Large intestine (tissue), 3 donors: ENCODE data around the gene SESN1. TPM values are rescaled to one million over a fixed set of nuclear protein-coding genes. Genes with fewer than 3 reads are reported as not detected.

ENCODE experiments used
- DNase-seq, 2 donors: peaks; one replicate each; pipeline versions ENCODE4 v3.0.0 to v3.0.0-alpha.2; 2013
- H3K27ac ChIP-seq: one replicate; pipeline ENCODE4 v1.5.1; 2013; ENCODE audit warnings: low read length
- H3K27me3 ChIP-seq: 2 replicates; pipeline ENCODE4 v1.6.1; 2013; ENCODE audit warnings: low read length; ENCODE audit not compliant: control insufficient read depth, insufficient read depth
- H3K36me3 ChIP-seq: 2 replicates; pipeline ENCODE4 v1.6.1; 2013; ENCODE audit warnings: low read length; ENCODE audit not compliant: control insufficient read depth, insufficient read depth
- H3K4me1 ChIP-seq: one replicate; pipeline ENCODE4 v1.6.1; 2013; ENCODE audit warnings: low read length; ENCODE audit not compliant: control insufficient read depth, insufficient read depth
- H3K4me3 ChIP-seq: one replicate; pipeline ENCODE4 v1.5.1; 2013; ENCODE audit warnings: low read length
- H3K9me3 ChIP-seq: one replicate; pipeline ENCODE4 v1.6.1; 2013; ENCODE audit warnings: mild to moderate bottlenecking, low read depth, low read length, moderate library complexity; ENCODE audit not compliant: control insufficient read depth
- WGBS: methylation state at CpG from one replicate; pipeline ENCODE4 v1.1.5; 2013; ENCODE audit warnings: low lambda C conversion rate; ENCODE audit not compliant: insufficient coverage; 5-methylcytosine and 5-hydroxymethylcytosine counted together
- polyA plus RNA-seq: library from polyadenylated mRNA; unstranded; fragments of 120-200 nt; gene quantifications from one replicate; pipeline ENCODE4 v1.2.1, GENCODE V29; 2013

The SESN1 gene
- polyA plus RNA-seq, 1 donor, result 48.4 TPM

GRCh38 chr6:109062767-109063352 lies 31.8 kb downstream of the SESN1 start:
- DNase-seq, result no peak
- no peak overlapping the region for H3K27ac ChIP-seq
- WGBS, result no CpG with 5 or more reads among the region's 4 CpGs
- H3K9me3 ChIP-seq, result no peaks in the 10 kb centered on the region
- H3K4me1 ChIP-seq, result no peaks in the 10 kb centered on the region
- no peak overlapping the region for H3K4me3 ChIP-seq
- H3K36me3 ChIP-seq, result no peaks in the 10 kb centered on the region
- H3K27me3 ChIP-seq, result no peaks in the 10 kb centered on the region

GRCh38 chr6:109062216-109062615 lies 32.4 kb downstream of the SESN1 start:
- H3K4me3 ChIP-seq, result no peak overlapping the region
- H3K4me1 ChIP-seq, result no peaks in the 10 kb centered on the region
- no peak overlapping the region for H3K27ac ChIP-seq
- no peak for DNase-seq
- WGBS, result 100% methylated on average over 2 of the region's 5 CpGs
- H3K27me3 ChIP-seq, result no peaks in the 10 kb centered on the region
- H3K36me3 ChIP-seq, result no peaks in the 10 kb centered on the region
- no peaks in the 10 kb centered on the region for H3K9me3 ChIP-seq

- 80% methylated on average over 1 of the region's 2 CpGs for WGBS
- H3K27me3 ChIP-seq, result no peaks in the 10 kb centered on the region
- no peak for DNase-seq
- no peaks in the 10 kb centered on the region for H3K36me3 ChIP-seq
- H3K9me3 ChIP-seq, result no peaks in the 10 kb centered on the region
- no peak overlapping the region for H3K4me3 ChIP-seq
- H3K4me1 ChIP-seq, result no peaks in the 10 kb centered on the region
- H3K27ac ChIP-seq, result no peak overlapping the region
Observed at GRCh38 chr6:109060571-109060970, 34.1 kb downstream of the SESN1 start.

GRCh38 chr6:109059571-109060021 lies 35.0 kb downstream of the SESN1 start:
- Histone ChIP-seq H3K36me3 (no peaks in the 10 kb centered on the region), H3K4me1 (no peaks in the 10 kb centered on the region), H3K9me3 (no peaks in the 10 kb centered on the region), H3K4me3 (no peak overlapping the region), H3K27me3 (no peaks in the 10 kb centered on the region), H3K27ac (no peak overlapping the region)
- DNase-seq, result no peak
- WGBS, result 100% methylated on average over 1 of the region's 4 CpGs

GRCh38 chr6:109059153-109059552 lies 35.5 kb downstream of the SESN1 start:
- no peaks in the 10 kb centered on the region for H3K36me3 ChIP-seq
- no peaks in the 10 kb centered on the region for H3K4me1 ChIP-seq
- no peak overlapping the region for H3K27ac ChIP-seq
- H3K9me3 ChIP-seq, result no peaks in the 10 kb centered on the region
- H3K27me3 ChIP-seq, result no peaks in the 10 kb centered on the region
- H3K4me3 ChIP-seq, result no peak overlapping the region
- WGBS, result 100% methylated on average over 1 of the region's 3 CpGs
- DNase-seq, result no peak

- H3K36me3 ChIP-seq, result no peaks in the 10 kb centered on the region
- H3K27me3 ChIP-seq, result no peaks in the 10 kb centered on the region
- no peak overlapping the region for H3K4me3 ChIP-seq
- WGBS, result no CpG with 5 or more reads among the region's 2 CpGs
- no peaks in the 10 kb centered on the region for H3K9me3 ChIP-seq
- H3K4me1 ChIP-seq, result no peaks in the 10 kb centered on the region
- H3K27ac ChIP-seq, result no peak overlapping the region
- no peak for DNase-seq
Observed at GRCh38 chr6:109058620-109059019, 36.0 kb downstream of the SESN1 start.

GRCh38 chr6:109056661-109057060 lies 38.0 kb downstream of the SESN1 start:
- Histone ChIP-seq H3K4me1 (no peaks in the 10 kb centered on the region), H3K4me3 (no peak overlapping the region), H3K36me3 (no peaks in the 10 kb centered on the region)

GRCh38 chr6:109055771-109056235 lies 38.8 kb downstream of the SESN1 start:
- no peak for DNase-seq
- WGBS, result 100% methylated on average over 1 of the region's 1 CpG
- Histone ChIP-seq H3K9me3 (no peaks in the 10 kb centered on the region), H3K4me3 (no peak overlapping the region), H3K27me3 (no peaks in the 10 kb centered on the region), H3K4me1 (no peaks in the 10 kb centered on the region), H3K27ac (no peak overlapping the region), H3K36me3 (no peaks in the 10 kb centered on the region)

More at GRCh38 chr6:109056661-109057060, 38.0 kb downstream of the SESN1 start:
- DNase-seq, result no peak
- no peaks in the 10 kb centered on the region for H3K9me3 ChIP-seq
- H3K27me3 ChIP-seq, result no peaks in the 10 kb centered on the region
- no peak overlapping the region for H3K27ac ChIP-seq

- 90% methylated on average over 2 of the region's 2 CpGs for WGBS
- DNase-seq, result no peak
- Histone ChIP-seq H3K27ac (no peak overlapping the region), H3K36me3 (no peaks in the 10 kb centered on the region), H3K4me3 (no peak overlapping the region), H3K9me3 (no peaks in the 10 kb centered on the region), H3K27me3 (no peaks in the 10 kb centered on the region), H3K4me1 (no peaks in the 10 kb centered on the region)
Observed at GRCh38 chr6:109053336-109053735, 41.3 kb downstream of the SESN1 start.

GRCh38 chr6:109052852-109053251 lies 41.8 kb downstream of the SESN1 start:
- WGBS, result no CpG with 5 or more reads among the region's 4 CpGs
- H3K4me1 ChIP-seq, result no peaks in the 10 kb centered on the region
- no peaks in the 10 kb centered on the region for H3K9me3 ChIP-seq
- no peak for DNase-seq
- no peak overlapping the region for H3K27ac ChIP-seq
- H3K4me3 ChIP-seq, result no peak overlapping the region
- no peaks in the 10 kb centered on the region for H3K36me3 ChIP-seq
- no peaks in the 10 kb centered on the region for H3K27me3 ChIP-seq

GRCh38 chr6:109052018-109052651 lies 42.5 kb downstream of the SESN1 start:
- Histone ChIP-seq H3K9me3 (no peaks in the 10 kb centered on the region), H3K36me3 (no peaks in the 10 kb centered on the region), H3K27me3 (no peaks in the 10 kb centered on the region), H3K27ac (no peak overlapping the region), H3K4me1 (no peaks in the 10 kb centered on the region), H3K4me3 (no peak overlapping the region)
- no peak for DNase-seq
